Activated CD8-positive, alpha-beta T cell treated with anti-CD3 and anti-CD28 coated beads for 36 hours (primary cell): Measurements from ENCODE around the gene SUGCT. TPM values are rescaled to one million over a fixed set of nuclear protein-coding genes. Genes with fewer than 3 reads are reported as not detected.

Experiments used
- ATAC-seq: fragments of 200-7000 bp; cut with Tn5 transposase; one replicate; pipeline ENCODE4 v1.10.0; 2021; ENCODE audit warnings: mild to moderate bottlenecking, moderate library complexity
- CTCF ChIA-PET: fragments of 350-600 bp; sonication (Branson Sonifier 250); formaldehyde crosslinking; loops from one replicate; lab custom pipeline; 2021; ENCODE audit warnings: antibody characterized with exemption; lab: Charles Lee
- POLR2A ChIA-PET: fragments of 350-600 bp; sonication (Branson Sonifier 250); formaldehyde crosslinking; loops from one replicate; lab custom pipeline; 2021; ENCODE audit warnings: antibody characterized with exemption; lab: Charles Lee
- DNase-seq: peaks from one replicate; pipeline ENCODE4 v3.0.0-alpha.2; 2020
- H3K27ac Mint-ChIP-seq: one replicate; pipeline ENCODE4 v1.8.0; 2021; ENCODE audit warnings: mild to moderate bottlenecking, mixed read lengths
- H3K27me3 Mint-ChIP-seq: one replicate; pipeline ENCODE4 v1.8.0; 2021; ENCODE audit warnings: mixed read lengths
- H3K36me3 Mint-ChIP-seq: one replicate; pipeline ENCODE4 v1.8.0; 2021; ENCODE audit warnings: low read depth, mixed read lengths
- H3K4me1 Mint-ChIP-seq: one replicate; pipeline ENCODE4 v1.8.0; 2021; ENCODE audit warnings: low read depth, mixed read lengths
- H3K4me3 Mint-ChIP-seq: one replicate; pipeline ENCODE4 v1.8.0; 2021; ENCODE audit warnings: mild to moderate bottlenecking, moderate library complexity, mixed read lengths
- H3K9me3 Mint-ChIP-seq: one replicate; pipeline ENCODE4 v1.8.0; 2021; ENCODE audit warnings: mixed read lengths
- intact Hi-C: fragments of 100-400 bp; cut with micrococcal nuclease; formaldehyde crosslinking; loops from one replicate; pipeline ENCODE4 v1.10.0; 2022
- total RNA-seq, 2 experiments: library from RNA; stranded (reverse); gene quantifications; one replicate each; pipeline ENCODE4 v1.2.3, GENCODE V29; 2021
- TF ChIP-seq, protein P1 (sequence below): fragments of 200-600 bp; IDR thresholded peaks from one replicate; pipeline ENCODE4 v1.8.0; 2022; ENCODE audit warnings: antibody characterized with exemption, mild to moderate bottlenecking

The SUGCT gene
- total RNA-seq, 2 experiments from 2014 or later, result 1.6 to 2.0 TPM

DNA sequence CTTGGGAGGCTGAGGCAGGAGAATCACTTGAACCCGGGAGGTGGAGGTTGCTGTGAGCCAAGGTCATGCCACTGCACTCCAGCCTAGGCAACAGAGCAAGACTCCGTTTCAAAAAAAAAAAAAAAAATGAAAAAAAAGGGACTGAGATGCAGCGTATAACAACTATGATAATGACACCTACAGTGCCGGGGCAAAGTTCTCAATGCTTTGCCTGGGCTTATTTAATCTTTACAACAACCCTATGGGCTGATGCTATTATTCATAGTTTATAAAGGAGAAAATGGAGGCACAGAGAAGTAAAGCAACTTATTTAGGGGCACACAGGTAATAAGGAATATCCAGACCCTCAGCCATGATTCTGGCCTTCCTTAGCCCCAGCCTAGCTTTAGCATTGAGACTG, 47.6 kb downstream of the SUGCT start:
- Mint-ChIP-seq H3K4me1 (no peaks in the 10 kb centered on the region), H3K4me3 (no peak overlapping the region), H3K27me3 (no peaks in the 10 kb centered on the region), H3K36me3 (no peaks in the 10 kb centered on the region), H3K9me3 (no peaks in the 10 kb centered on the region), H3K27ac (no peak overlapping the region)
- CTCF ChIA-PET, result no interaction called here
- TF ChIP-seq, protein P1, sequence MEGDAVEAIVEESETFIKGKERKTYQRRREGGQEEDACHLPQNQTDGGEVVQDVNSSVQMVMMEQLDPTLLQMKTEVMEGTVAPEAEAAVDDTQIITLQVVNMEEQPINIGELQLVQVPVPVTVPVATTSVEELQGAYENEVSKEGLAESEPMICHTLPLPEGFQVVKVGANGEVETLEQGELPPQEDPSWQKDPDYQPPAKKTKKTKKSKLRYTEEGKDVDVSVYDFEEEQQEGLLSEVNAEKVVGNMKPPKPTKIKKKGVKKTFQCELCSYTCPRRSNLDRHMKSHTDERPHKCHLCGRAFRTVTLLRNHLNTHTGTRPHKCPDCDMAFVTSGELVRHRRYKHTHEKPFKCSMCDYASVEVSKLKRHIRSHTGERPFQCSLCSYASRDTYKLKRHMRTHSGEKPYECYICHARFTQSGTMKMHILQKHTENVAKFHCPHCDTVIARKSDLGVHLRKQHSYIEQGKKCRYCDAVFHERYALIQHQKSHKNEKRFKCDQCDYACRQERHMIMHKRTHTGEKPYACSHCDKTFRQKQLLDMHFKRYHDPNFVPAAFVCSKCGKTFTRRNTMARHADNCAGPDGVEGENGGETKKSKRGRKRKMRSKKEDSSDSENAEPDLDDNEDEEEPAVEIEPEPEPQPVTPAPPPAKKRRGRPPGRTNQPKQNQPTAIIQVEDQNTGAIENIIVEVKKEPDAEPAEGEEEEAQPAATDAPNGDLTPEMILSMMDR, result no peak
- DNase-seq, result no peak
- ATAC-seq, result no peak
- POLR2A ChIA-PET, result no interaction called here
- intact Hi-C loops, result no loop called here

GRCh38 chr7:40186586-40186985, 51.8 kb downstream of the SUGCT start:
- no peaks in the 10 kb centered on the region for H3K4me1 Mint-ChIP-seq
- no peaks in the 10 kb centered on the region for H3K27me3 Mint-ChIP-seq
- TF ChIP-seq, protein P1, result no peak
- POLR2A ChIA-PET, result no interaction called here
- no peaks in the 10 kb centered on the region for H3K36me3 Mint-ChIP-seq
- ATAC-seq (no peak), DNase-seq (no peak)
- H3K9me3 Mint-ChIP-seq, result no peaks in the 10 kb centered on the region
- no peak overlapping the region for H3K4me3 Mint-ChIP-seq
- H3K27ac Mint-ChIP-seq, result no peak overlapping the region
- intact Hi-C loops, result no loop called here
- CTCF ChIA-PET, result no interaction called here

DNA sequence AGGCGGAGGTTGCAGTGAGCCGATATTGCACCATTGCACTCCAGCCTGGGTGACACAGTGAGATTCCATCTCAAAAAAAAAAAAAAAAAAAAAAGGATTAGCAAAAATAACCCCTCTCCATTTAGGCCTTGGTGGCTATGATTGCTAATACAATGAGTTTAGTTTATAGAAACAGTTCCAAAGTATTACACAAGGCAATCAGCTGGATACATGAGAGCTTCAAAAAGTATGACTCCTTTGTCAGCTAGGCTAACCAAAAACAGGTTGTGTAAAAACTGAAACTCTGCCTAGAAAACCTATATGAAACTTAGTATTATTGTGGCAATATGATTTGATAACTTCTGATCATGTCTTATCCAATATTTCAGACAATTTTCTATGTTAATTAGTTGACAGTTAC, 57.2 kb downstream of the SUGCT start:
- ATAC-seq (no peak), DNase-seq (no peak)
- no peak overlapping the region for H3K4me3 Mint-ChIP-seq
- no peak overlapping the region for H3K27ac Mint-ChIP-seq
- no peaks in the 10 kb centered on the region for H3K36me3 Mint-ChIP-seq
- ChIA-PET POLR2A (no interaction called here), CTCF (no interaction called here)
- H3K9me3 Mint-ChIP-seq, result no peaks in the 10 kb centered on the region
- H3K27me3 Mint-ChIP-seq, result no peaks in the 10 kb centered on the region
- intact Hi-C loops, result no loop called here
- TF ChIP-seq, protein P1, result no peak
- H3K4me1 Mint-ChIP-seq, result no peaks in the 10 kb centered on the region

DNA sequence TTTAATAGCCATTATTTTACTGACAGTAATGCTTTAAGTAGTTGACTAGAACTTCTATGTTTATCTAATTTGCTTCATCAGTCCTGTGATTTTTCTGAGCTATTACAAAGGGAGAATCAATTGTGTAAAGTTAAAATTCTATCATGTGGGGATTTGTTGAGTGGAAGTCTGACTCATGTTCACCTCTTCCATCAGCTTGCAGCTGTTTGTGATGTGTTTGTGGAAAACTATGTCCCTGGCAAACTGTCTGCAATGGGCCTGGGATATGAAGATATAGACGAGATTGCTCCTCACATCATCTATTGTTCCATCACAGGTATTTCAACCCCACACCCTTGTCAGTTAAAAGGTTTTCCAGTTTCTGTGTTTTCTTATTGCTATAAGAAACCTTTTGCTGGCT, 59.9 kb downstream of the SUGCT start:
- TF ChIP-seq, protein P1, result no peak
- intact Hi-C loops, result no loop called here

DNA sequence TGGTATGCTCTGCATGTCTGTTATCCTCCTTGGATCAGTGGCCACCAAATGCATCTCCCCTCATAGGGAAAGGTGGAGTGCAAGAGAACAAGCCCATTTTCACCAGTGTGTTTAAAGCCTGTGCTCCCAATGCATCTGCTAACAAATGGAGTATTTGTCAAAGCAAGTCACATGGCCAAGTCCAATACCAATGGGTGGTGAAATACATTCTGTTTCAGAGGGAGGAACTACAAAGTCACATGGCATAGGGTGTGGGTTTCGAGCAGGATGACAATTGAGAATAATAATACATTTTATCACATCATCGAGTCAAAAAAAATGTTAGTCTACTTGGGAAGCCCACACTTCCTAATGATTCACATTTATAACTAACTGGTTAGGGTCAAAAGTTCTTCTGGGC, 62.7 kb downstream of the SUGCT start:
- POLR2A ChIA-PET, result no interaction called here
- no peak for ATAC-seq
- TF ChIP-seq, protein P1, result no peak
- CTCF ChIA-PET, result no interaction called here
- intact Hi-C loops, result no loop called here
- Mint-ChIP-seq H3K4me3 (no peak overlapping the region), H3K9me3 (no peaks in the 10 kb centered on the region), H3K27me3 (no peaks in the 10 kb centered on the region), H3K36me3 (no peaks in the 10 kb centered on the region), H3K4me1 (no peaks in the 10 kb centered on the region), H3K27ac (no peak overlapping the region)
- no peak for DNase-seq

More for the DNA sequence above, 59.9 kb downstream of the SUGCT start:
- H3K4me1 Mint-ChIP-seq, result no peaks in the 10 kb centered on the region
- H3K9me3 Mint-ChIP-seq, result no peaks in the 10 kb centered on the region
- no peak overlapping the region for H3K4me3 Mint-ChIP-seq
- ATAC-seq (no peak), DNase-seq (no peak)
- CTCF ChIA-PET, result no interaction called here
- POLR2A ChIA-PET, result no interaction called here
- H3K27ac Mint-ChIP-seq, result no peak overlapping the region
- no peaks in the 10 kb centered on the region for H3K36me3 Mint-ChIP-seq
- H3K27me3 Mint-ChIP-seq, result no peaks in the 10 kb centered on the region
